Measurements from ENCODE around the gene LHFPL4. TPM values are rescaled to one million over a fixed set of nuclear protein-coding genes. Genes with fewer than 3 reads are reported as not detected.

The LHFPL4 gene
- total RNA-seq, 1 donor from 2014 or later = 0.55 TPM

DNA sequence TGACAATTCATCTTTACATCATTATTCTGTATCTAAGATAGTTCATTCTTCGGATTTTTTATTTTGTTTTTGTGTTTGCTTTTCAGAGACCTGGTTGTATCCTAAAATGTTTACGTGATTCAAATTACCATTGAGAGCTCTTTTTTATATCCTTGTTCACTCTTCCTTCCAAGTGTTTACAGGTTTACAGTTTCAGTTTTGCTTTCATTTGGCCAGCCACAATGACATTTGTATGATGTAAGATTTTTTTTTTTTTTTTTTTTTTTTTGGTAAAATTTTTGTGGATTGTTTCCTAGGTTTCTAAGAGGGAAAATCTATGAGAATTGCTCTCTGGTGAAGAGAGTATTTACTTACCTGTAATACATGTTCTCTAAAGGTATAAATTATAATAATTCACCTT lies 101.2 kb downstream of the LHFPL4 start:
- H3K27me3 Mint-ChIP-seq = no peaks in the 10 kb centered on the region
- H3K36me3 Mint-ChIP-seq (ENCODE audit: insufficient read depth) = peaks cover 32% of the 10 kb centered on the region

DNA sequence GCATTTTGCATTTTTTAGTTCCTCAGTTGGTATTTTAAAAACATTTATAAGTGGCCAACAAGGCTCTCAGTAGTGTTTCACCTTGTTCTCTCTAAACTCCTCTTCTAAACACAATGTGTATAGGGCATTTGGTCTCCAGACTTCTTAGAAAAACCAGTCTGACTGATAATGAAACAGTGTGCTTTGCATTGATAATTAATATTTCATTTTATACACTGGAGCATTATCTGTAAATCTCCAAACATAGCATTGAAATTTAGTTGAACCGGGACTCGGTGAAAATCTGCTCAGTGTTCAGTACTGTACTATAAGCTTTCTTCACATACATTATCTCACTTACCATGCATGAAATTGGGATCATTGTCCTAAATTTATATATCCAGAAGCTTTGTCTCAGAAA lies 102.6 kb downstream of the LHFPL4 start:
- TF ChIP-seq, protein P1, sequence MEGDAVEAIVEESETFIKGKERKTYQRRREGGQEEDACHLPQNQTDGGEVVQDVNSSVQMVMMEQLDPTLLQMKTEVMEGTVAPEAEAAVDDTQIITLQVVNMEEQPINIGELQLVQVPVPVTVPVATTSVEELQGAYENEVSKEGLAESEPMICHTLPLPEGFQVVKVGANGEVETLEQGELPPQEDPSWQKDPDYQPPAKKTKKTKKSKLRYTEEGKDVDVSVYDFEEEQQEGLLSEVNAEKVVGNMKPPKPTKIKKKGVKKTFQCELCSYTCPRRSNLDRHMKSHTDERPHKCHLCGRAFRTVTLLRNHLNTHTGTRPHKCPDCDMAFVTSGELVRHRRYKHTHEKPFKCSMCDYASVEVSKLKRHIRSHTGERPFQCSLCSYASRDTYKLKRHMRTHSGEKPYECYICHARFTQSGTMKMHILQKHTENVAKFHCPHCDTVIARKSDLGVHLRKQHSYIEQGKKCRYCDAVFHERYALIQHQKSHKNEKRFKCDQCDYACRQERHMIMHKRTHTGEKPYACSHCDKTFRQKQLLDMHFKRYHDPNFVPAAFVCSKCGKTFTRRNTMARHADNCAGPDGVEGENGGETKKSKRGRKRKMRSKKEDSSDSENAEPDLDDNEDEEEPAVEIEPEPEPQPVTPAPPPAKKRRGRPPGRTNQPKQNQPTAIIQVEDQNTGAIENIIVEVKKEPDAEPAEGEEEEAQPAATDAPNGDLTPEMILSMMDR (IDR thresholded peaks at IDR 0.05; ENCODE audit: unreplicated experiment) = no peak
- no peak overlapping the region for H3K27ac Mint-ChIP-seq
- no peaks in the 10 kb centered on the region for H3K27me3 Mint-ChIP-seq
- H3K4me3 Mint-ChIP-seq (ENCODE audit: low read depth) = no peak overlapping the region
- no peaks in the 10 kb centered on the region for H3K9me3 Mint-ChIP-seq (ENCODE audit: low read depth)
- H3K4me1 Mint-ChIP-seq (ENCODE audit: low read depth) = no peaks in the 10 kb centered on the region
- no peak for DNase-seq (ENCODE audit: low spot score, unreplicated experiment)
- H3K36me3 Mint-ChIP-seq (ENCODE audit: insufficient read depth) = peaks cover 34% of the 10 kb centered on the region

More for the DNA sequence above, 101.2 kb downstream of the LHFPL4 start:
- Mint-ChIP-seq H3K27ac (no peak overlapping the region), H3K4me1 (ENCODE audit: low read depth) (no peaks in the 10 kb centered on the region), H3K4me3 (ENCODE audit: low read depth) (no peak overlapping the region), H3K9me3 (ENCODE audit: low read depth) (no peaks in the 10 kb centered on the region)
- TF ChIP-seq, protein P1 (IDR thresholded peaks at IDR 0.05; ENCODE audit: unreplicated experiment) = no peak
- DNase-seq (ENCODE audit: low spot score, unreplicated experiment) = no peak

DNA sequence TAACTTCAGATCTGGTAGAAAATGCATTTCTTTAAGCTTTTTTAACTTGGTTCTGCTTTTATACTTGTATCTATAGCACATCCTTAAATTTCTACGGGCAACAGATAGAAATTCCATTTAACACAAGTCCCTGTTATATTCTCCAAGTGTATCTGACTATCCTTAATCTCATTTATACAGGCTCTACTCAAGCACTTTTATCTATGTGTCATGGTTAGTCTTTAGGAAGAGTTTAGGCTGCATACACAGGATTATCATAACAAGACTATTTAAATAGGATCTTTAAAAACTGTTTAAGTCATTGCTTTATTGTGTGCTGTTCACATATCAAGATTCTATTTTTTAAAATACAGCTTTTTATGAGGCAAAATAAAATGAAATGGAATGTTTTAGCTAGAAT lies 103.5 kb downstream of the LHFPL4 start:
- TF ChIP-seq, protein P1 (IDR thresholded peaks at IDR 0.05; ENCODE audit: unreplicated experiment) = no peak
- H3K36me3 Mint-ChIP-seq (ENCODE audit: insufficient read depth) = peaks cover 35% of the 10 kb centered on the region
- no peaks in the 10 kb centered on the region for H3K27me3 Mint-ChIP-seq
- no peaks in the 10 kb centered on the region for H3K4me1 Mint-ChIP-seq (ENCODE audit: low read depth)
- H3K4me3 Mint-ChIP-seq (ENCODE audit: low read depth) = no peak overlapping the region
- DNase-seq (ENCODE audit: low spot score, unreplicated experiment) = no peak
- peak overlapping the region; percentile 67 for H3K27ac Mint-ChIP-seq
- no peaks in the 10 kb centered on the region for H3K9me3 Mint-ChIP-seq (ENCODE audit: low read depth)

DNA sequence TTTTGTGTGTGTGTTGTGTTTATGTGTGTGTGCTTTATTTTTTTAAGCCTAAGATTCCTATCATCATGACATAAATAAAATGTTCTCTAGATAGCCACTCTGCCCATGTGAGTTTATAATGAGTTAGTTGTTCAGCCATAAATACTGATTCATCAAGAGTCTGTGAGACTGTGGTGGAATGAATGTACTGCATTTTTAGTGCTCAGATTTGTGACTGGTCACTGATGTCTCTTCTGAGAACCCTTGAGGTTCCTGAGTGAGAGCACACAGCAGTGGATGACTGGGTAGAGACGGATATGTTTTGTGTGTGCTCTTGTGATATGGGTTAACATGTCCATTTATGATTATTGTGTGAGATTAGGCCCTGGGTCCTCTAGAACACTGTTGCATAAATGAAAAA lies 105.0 kb downstream of the LHFPL4 start:
- no peak overlapping the region for H3K4me3 Mint-ChIP-seq (ENCODE audit: low read depth)
- H3K9me3 Mint-ChIP-seq (ENCODE audit: low read depth) = no peaks in the 10 kb centered on the region
- DNase-seq (ENCODE audit: low spot score, unreplicated experiment) = no peak
- peaks cover 39% of the 10 kb centered on the region for H3K36me3 Mint-ChIP-seq (ENCODE audit: insufficient read depth)
- TF ChIP-seq, protein P1 (IDR thresholded peaks at IDR 0.05; ENCODE audit: unreplicated experiment) = no peak
- H3K27ac Mint-ChIP-seq = no peak overlapping the region
- no peaks in the 10 kb centered on the region for H3K4me1 Mint-ChIP-seq (ENCODE audit: low read depth)
- no peaks in the 10 kb centered on the region for H3K27me3 Mint-ChIP-seq

Other genes starting within 250 kb of the LHFPL4 start
- 61.3 and 62.4 TPM in 2 replicates for gene THUMPD3, start 190.8 kb downstream of the LHFPL4 start, total RNA-seq
- 227 and 233 TPM in 2 replicates for gene SETD5, start 156.2 kb downstream of the LHFPL4 start, total RNA-seq
- 39.4 and 42.3 TPM in 2 replicates for gene MTMR14, start 95.7 kb upstream of the LHFPL4 start, total RNA-seq
- 0.47 and 0.69 TPM in 2 replicates for gene CPNE9, start 150.0 kb upstream of the LHFPL4 start, total RNA-seq
- 25.2 and 25.6 TPM in 2 replicates for gene BRPF1, start 177.9 kb upstream of the LHFPL4 start, total RNA-seq
- 46.3 and 47.7 TPM in 2 replicates for gene OGG1, start 196.1 kb upstream of the LHFPL4 start, total RNA-seq
- 16.9 and 17.1 TPM in 2 replicates for gene CAMK1, start 216.1 kb upstream of the LHFPL4 start, total RNA-seq
- 66.6 and 70.8 TPM in 2 replicates for gene TADA3, start 238.7 kb upstream of the LHFPL4 start, total RNA-seq
- 129 and 135 TPM in 2 replicates for gene ARPC4, start 239.3 kb upstream of the LHFPL4 start, total RNA-seq